ENCODE data around the gene MYH9. TPM values are rescaled to one million over a fixed set of nuclear protein-coding genes. Genes with fewer than 3 reads are reported as not detected.

Gene MYH9
- total RNA-seq, 2 donors from 2014 or later, result 1,447 to 1,631 TPM

GRCh38 chr22:36232715-36233401, 154.9 kb downstream of the MYH9 start:
- Histone ChIP-seq H3K4me3 (no peak overlapping the region), H3K4me1 (ENCODE audit: control insufficient read depth in 1 of 2, low read depth in 2 of 2) (peaks cover 23 to 35% of the 10 kb centered on the region in 2 donors), H3K9me3 (no peaks in the 10 kb centered on the region), H3K27me3 (replicated peaks; ENCODE audit: insufficient read depth) (no peaks in the 10 kb centered on the region), H3K27ac (no peak overlapping the region), H3K36me3 (peaks cover 36% of the 10 kb centered on the region)
- DNase-seq (ENCODE audit: low spot score) (no peak), ATAC-seq (ENCODE audit: insufficient number of reproducible peaks, low FRiP score, low read depth) (no peak)
- TF ChIP-seq CTCF (IDR thresholded peaks at IDR 0.05), result no peak

Other genes starting within 250 kb of the MYH9 start
- gene APOL3, start 227.2 kb downstream of the MYH9 start, total RNA-seq, result 100 to 1,000 TPM in 1 of 2 donors, 10 to 100 TPM in 1; 53.1 to 101 TPM
- 10 to 100 TPM in 1 of 2 donors, 1 to 10 TPM in 1; 1.4 to 30.3 TPM for gene APOL4, start 186.2 kb downstream of the MYH9 start, total RNA-seq
- gene APOL2, start 148.4 kb downstream of the MYH9 start, total RNA-seq, result 10 to 100 TPM; 35.9 to 84.9 TPM
- gene APOL1, start 134.8 kb downstream of the MYH9 start, total RNA-seq, result 10 to 100 TPM; 40.1 to 47.3 TPM
- gene TXN2, start 93.7 kb upstream of the MYH9 start, total RNA-seq, result 10 to 100 TPM; 26.7 to 31.4 TPM
- gene FOXRED2, start 119.1 kb upstream of the MYH9 start, total RNA-seq, result 10 to 100 TPM in 1 of 2 donors, 1 to 10 TPM in 1; 6.8 to 13.8 TPM
- 100 to 1,000 TPM; 141 to 250 TPM for gene EIF3D, start 141.2 kb upstream of the MYH9 start, total RNA-seq

Data from thoracic aorta (tissue), 2 donors.